Cerebellar cortex (tissue), 1 donor: ENCODE results near the gene ASPN.

Experiments used
- DNase-seq: peaks from one replicate; pipeline ENCODE4 v3.0.0-alpha.2; 2015; ENCODE audit warnings: low spot score

The ASPN gene

DNA sequence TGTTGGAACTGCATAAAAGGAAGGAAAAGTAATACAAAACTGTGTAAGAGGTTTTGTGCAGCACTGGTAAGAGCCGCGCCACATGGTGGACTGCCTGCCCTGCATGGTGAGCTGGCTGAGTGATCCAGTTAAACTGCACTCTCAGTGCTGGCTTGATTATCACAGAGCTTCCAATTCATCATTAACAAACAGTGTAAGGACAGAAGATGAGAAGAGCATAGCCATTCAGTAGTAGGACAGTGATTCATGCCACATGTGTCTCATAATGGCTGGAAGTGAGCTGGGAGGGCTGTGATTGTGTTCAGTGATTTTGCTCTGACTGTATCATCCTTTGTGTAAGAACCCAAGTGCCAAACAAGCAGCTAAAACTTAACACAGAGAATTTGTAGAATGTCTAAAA is 14.1 kb downstream of the ASPN start:
- DNase-seq = no peak

GRCh38 chr9:92467511-92467910 is 14.8 kb downstream of the ASPN start:
- DNase-seq = no peak

- DNase-seq = no peak
Observed at GRCh38 chr9:92467041-92467440, 15.3 kb downstream of the ASPN start.

DNA sequence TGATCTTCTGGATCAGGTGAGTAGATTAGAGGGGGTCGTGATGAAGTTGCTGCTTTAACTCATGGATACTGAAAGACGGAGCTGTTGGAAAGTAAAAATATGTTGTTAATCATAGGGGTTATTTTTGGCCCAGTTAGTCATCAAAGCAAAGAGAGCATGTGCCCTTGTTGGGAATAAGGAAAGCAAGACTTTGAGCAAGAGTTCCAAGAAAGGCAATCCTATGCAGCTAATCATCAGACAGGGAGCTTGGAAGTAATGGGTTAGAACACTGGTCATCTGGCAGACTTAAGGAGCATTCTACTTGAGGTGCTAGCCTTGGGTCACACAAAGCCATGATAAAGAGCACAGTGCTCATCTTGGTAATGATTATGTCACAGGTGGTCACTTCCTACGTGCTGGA is 18.3 kb downstream of the ASPN start:
- DNase-seq = no peak

DNA sequence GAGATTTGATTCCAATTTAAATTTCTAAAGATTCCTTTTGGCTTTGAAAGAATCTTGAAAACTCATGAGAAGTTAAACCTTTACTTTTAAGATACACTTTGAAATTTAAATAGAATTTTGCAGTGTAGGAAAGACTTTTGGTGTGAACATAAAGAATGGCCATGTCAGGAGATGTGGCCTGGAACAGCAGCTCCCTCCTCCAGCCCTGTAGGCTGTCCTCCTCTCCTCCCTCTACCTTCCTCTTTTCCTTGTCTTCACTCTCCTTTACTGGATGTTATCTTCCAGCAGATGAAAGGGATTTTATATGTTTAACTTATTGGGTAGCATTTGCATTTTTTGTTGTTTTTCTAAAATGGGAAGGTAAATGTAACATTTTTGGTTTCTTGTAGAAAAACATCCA is 18.9 kb downstream of the ASPN start:
- DNase-seq = no peak

DNA sequence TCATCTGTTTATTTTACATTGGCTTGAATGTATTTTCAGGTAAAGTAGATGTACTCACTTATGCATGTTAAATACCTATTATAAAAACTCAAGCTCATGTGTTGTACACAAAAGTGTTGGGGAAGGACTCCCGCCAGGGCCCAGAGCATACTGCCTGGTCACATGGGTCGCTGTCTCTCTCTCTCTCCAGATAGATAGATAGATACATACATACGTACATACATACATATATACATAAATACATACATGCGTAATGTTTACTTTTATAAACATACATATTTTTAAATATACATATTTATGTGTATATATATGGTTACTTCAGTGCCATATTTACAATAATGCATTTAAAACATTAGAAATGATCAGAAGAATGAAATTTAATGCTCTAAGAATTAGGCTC is 24.7 kb downstream of the ASPN start:
- no peak for DNase-seq

- DNase-seq = peak; percentile 2
Observed at GRCh38 chr9:92455217-92455616, 27.1 kb downstream of the ASPN start.

GRCh38 chr9:92446536-92446935 is 35.8 kb downstream of the ASPN start:
- no peak for DNase-seq

- DNase-seq = no peak
Observed at GRCh38 chr9:92444841-92445240, 37.5 kb downstream of the ASPN start.

- no peak for DNase-seq
Observed at GRCh38 chr9:92440751-92441046, 41.6 kb downstream of the ASPN start.

GRCh38 chr9:92439921-92440750 is 42.2 kb downstream of the ASPN start:
- DNase-seq = no peak

DNA sequence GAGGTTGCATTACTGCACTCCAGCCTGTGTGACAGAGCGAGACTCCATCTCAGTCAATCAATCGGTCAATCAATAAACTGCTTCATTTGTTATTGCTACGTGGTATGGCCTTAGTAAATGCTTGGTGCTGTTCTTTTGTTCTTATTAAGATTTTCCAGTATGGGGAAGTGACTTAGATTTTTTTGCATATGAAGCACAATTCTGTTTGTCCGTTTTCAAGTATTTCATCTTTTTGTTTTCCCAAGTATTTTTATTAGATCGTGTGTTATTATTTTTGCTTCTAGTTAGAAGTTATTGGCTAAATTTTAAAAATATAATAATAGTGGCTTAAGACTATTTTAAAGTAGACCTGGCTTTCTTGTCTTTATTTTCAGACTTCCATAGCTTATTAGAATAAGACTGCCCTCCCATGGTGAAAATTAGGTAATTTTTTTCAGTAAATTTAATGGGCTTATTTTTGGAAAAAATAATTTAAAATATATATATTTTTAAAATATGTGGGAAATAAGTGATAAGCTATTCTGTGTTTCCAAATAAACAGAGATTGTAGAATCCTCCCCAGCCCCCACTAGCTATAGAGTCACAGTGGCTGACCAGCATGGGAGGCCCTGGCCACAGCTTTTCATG is 43.3 kb downstream of the ASPN start:
- DNase-seq = peak; percentile 3

DNA sequence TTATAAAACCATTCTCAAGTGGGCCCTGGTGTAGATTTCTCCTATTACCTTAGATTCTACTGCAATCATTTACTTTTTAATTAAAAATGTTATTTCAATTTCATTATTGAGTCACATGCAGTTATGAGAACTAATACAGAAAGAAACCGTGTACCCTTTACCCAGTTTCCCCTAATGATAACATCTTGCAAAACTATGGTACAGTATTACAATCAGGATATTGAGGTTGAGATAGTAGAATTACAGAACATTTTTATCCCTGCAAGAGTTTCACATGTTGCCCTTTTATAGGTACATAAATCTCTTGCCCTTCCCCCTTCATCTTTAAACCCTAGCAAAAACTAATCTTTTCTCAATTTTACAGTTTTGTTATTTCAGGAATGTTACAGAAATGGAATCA is 47.0 kb downstream of the ASPN start:
- DNase-seq = no peak

DNA sequence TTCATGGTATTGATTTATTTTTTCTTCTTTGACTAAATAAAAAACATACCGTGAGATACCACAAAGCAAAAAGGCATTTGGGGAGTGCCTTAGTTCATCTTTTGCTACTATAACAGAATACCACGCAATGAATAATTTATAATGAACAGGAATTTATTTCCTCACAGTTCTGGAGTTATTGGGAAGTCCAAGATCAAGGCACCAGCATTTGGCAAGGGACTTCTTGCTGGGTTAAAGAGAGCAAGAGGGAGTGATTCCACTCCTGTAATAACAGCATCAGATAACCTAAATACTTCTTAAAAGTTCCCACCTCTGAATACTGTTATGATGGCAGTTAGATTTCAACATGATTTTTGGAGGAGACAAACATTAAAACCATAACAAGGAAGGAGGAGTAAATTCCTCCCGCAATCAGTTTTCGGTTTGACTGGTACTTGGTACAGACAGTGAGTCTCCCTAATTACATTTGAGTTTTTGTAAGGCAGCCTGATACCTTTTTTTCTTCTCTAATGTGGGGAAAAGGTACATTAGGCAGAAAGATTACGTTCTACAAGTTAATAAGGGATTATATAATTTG is 49.2 kb downstream of the ASPN start:
- no peak for DNase-seq

DNA sequence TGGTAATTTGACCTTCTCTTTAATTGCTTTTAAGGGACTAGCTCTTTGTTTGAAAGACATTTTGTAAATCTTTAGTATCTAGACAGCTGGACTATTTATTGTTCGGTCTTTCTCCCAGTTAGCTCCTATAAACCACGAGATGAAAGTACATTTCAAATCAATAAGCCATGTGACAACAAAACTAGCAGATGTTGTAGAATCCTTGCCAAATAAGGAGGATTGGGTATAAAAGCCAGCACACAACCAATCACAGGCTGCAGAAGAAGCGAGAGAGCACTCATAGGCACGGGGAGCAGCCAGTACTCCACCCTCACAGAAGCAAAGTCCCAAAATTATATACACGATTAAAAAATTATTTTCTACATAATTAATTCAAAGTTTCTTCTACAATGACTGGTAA is 50.0 kb downstream of the ASPN start:
- DNase-seq = no peak

GRCh38 chr9:92429836-92430235 is 52.5 kb downstream of the ASPN start:
- DNase-seq = no peak

DNA sequence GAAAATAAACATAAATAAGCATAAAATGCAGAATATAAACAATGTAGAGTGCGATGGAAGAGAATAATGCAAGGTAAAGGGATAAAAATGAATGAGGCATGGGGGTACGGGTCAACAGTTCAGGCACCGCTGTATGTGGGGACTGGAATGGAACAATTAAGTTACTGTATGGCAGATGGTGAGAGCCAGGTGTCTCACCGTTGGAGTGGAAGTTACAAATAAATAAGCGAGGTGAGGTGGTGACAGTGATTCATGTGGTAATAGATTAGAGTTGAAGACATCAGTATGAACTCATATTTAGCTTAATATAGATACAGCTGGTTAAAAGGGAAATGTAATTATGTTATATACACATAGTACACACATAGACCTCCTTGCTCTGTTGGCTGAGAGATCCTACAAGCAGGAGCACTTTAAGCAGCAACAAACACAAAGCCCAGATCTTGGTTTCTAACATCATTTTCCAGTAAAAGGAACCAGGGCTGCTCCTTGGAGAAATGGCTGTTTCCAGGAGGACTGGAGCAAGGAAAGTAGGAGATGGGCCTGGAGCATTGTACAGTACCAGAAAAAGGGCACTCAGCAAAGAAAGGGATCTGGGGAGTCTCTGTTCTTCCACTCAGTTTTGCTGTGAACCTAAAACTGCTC is 55.7 kb downstream of the ASPN start:
- no peak for DNase-seq

DNA sequence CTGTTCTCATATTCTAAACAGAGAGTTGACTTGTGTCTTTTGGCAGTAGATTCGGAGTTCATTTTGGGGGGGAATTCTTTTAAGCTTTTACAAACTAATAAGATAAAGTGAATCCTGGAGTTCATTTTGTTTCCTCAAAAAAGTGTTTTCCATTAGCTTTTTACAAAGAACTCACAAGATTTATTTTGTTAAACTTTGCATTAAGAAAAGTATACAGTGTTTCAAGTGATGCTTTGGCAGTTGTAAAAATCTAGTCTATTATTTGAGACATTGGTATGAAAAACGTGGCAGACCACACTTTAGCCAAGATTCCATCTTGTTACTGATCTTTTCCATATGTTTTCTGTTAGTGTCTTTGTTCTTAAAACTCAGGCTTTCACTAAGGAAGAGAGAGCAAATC is 56.8 kb downstream of the ASPN start:
- DNase-seq = no peak

DNA sequence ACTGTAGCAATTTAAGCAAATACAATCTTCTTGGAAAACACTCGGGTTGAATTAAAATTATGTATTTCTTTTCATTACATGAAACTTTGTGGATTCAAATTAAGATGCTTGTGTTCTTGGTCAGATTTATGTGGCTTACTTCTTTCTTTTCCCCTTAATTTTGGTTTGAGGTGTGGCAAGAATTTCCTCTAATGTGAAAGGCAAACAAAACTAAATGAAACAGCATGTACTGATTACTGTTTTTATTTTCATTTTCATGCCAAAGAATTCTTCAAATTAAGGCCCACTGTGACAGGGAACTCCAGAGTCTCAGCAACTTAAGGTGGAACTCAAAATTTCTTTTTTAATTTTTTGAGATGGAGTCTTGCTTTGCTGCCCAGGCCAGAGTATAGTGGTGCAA is 58.0 kb downstream of the ASPN start, which contains the start of gene OMD:
TSS of gene OMD (minus strand) at position 132 of the 400 bp plus-strand sequence. CDS start 6,913 bp downstream, outside the sequence.
- DNase-seq = no peak

GRCh38 chr9:92423612-92424011 is 58.7 kb downstream of the ASPN start:
- DNase-seq = no peak

DNA sequence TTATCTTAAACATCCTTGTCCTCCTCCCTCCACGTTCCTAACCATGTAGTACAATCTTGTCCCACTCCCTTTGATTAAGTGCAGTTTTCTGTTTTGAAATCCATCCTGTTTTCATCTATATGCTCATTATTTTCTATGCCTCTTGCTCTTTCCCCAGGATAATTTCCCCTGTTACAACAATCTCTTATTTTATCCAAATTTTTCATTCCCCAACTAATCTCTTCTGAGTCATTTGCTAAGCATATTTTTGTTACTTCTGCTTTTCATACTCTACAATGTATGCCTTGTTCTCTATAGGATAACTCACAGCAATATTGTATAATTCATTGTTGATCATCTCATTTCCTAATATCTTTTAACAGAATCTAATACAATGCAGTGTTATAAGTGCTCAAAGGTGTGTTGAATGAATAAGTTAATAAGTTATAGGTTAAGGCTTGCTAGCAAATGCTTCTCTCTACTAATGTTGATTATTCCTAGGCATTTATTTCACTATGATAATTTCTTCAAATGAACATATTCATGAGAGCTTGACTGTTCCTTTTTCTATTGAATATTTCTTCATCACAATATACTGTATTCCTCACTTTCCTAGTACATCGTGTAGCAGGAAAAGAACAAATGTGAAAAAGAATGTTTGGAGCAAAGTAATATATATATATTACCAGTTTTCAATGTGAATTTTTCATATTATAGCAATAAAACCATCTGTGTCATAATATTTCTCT is 59.5 kb downstream of the ASPN start:
- no peak for DNase-seq

DNA sequence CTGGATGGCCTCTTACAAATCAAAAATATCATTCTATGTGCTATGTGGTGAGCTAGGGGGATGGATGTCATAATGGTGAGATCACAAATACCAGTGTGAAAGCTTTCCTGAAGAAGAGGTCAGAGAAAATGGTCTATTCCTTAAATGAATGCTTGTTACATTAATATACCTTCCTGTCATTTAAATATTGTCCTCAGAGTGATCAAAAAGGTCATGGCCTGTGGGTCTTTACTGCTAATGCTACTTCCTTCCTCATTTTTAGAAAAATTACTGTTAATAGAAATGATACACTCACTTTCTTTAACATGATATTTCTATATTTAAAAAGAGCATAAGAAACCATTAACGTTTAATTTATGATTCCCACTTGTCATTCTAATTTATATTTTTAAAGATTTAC is 67.7 kb downstream of the ASPN start:
- no peak for DNase-seq
